OCI-LY7 (cell line): ENCODE results near the gene GALNTL6.

Experiments used
- CTCF ChIP-seq: fragments of 200-600 bp; sonication (generic); conservative IDR thresholded peaks from 2 replicates; pipeline ENCODE4 v1.5.1; 2014; ENCODE audit warnings: mild to moderate bottlenecking, antibody characterized with exemption, low read length, moderate library complexity, mixed read lengths
- EZH2phosphoT487 ChIP-seq: fragments of 200-600 bp; sonication (generic); IDR thresholded peaks from 2 replicates; pipeline ENCODE4 v1.6.1; 2018; ENCODE audit warnings: low read depth, borderline replicate concordance, mild to moderate bottlenecking, mixed run types, antibody characterized with exemption, low read length, moderate library complexity, mixed read lengths

DNA sequence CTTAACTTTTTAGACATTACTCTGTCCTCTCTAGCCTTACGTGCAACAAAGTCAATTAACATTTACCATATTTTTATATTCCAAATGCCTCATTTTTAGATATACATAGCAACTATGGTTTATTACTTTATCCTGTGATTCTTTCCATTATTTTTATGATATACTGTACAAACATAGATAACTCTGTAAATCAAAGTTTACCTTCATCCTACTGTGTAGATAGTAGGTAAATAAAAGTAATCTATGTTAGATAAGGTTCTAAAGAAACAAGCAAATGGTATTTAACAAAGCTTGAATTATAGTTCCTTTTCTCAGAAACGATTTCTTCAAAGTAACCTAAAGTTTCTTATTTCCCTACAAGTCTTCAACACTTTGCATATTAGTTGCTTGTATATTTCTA, 350.0 kb downstream of the GALNTL6 start:
- TF ChIP-seq EZH2phosphoT487 (no peak), CTCF (no peak)
